GM12891 (cell line): ENCODE results near the gene NKX1-2.

ENCODE experiments used
- POLR2A ChIP-seq: IDR thresholded peaks from 2 replicates; pipeline ENCODE4 v1.6.1; 2011; ENCODE audit warnings: low read depth, low read length, control low read depth
- POLR2AphosphoS5 ChIP-seq: IDR thresholded peaks from 2 replicates; pipeline ENCODE4 v1.6.1; 2011; ENCODE audit warnings: low read depth, low read length, control low read depth
- TAF1 ChIP-seq: IDR thresholded peaks from 2 replicates; pipeline ENCODE4 v1.6.1; 2011; ENCODE audit warnings: low read depth, low read length, control low read depth

- TF ChIP-seq POLR2AphosphoS5 (no peak), POLR2A (no peak), TAF1 (no peak)
Measured at GRCh38 chr10:124450783-124451057, 885 bp upstream of the NKX1-2 start.
